ENCODE measurements around the gene COL9A3.

COL9A3 gene

GRCh38 chr20:62825986-62826645 lies 9.3 kb downstream of the COL9A3 start:
- no peak for DNase-seq

DNA sequence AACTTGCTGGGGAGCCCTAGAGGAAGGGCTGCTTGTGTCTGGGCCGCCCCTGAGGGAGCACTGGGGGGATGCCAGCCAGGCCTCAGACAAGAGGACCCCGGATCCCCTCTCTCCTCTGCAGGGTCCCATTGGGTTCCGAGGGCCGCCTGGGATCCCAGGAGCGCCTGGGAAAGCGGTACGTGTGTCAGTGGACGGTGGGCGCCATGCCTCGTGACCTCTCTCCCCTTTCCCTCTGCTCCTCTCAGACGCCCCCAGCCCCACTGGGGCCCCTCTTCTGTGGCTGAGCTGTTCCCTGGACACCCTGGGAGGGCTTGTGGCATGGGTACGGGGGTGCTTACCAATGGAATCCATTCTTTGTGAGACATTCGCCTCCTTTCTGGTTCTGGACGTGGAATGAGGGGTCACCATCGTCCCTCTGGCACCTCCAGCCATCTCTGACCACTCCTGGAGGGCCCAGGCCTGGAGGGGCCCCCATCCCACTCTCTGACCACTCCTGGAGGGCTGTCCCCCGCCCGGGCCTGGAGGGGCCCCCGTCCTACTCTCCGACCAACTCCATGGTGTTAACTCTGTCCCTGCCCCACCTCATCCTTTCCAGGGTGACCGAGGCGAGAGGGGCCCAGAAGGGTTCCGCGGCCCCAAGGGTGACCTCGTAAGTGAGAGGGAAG lies 9.9 kb downstream of the COL9A3 start:
- DNase-seq, result no peak

GRCh38 chr20:62827311-62828038 lies 10.6 kb downstream of the COL9A3 start:
- no peak for DNase-seq

DNA sequence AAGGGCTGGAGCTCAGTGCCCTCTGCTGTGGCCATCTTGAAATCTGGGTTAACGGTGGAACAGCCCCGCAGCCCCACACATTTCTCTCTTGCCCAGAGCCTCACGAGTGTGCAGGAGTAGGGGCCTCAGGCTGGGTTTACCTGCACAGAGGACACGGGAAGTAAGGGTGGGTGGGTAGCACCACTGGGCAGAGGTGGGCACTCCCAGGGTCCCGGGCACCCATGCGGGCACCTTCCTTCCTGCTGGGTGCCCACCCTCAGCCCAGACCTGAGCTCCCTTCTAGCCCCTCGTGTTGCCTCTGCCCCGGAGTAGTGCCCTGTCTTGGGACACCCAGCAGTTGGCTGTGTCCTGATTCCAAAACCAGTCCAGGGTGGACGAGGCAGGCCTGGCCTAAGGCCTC lies 11.2 kb downstream of the COL9A3 start:
- DNase-seq, result no peak

DNA sequence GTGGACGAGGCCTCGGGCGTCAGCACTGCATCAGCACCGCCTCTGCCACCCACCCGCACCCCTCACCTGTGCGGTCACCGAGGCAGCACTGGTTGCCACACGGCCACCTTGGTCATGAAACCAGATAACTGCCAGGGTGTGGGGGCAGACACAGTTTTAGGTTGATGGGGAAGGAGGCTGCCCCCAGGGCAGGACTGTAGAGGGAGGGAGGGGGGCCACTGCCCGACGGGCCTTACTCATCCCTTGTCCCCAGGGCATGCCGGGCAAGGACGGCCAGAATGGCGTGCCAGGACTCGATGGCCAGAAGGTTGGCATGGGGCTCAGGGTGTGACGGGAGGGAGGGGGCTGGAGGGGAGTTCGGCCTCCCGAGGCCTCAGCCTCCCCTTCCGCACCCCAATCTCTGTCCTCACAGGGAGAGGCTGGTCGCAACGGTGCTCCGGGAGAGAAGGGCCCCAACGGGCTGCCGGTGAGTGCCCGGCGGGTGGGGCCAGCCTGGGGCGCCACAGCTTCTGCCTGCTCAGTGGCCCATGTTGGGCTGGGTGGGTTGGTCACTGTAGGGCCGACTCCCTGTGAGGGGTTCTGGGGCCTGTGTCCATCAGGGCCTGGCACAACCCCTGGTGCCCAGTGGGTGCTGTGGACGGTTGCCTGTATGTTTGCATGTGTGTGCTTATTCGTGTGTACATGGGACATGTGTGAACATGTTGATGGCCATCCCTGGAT lies 11.8 kb downstream of the COL9A3 start:
- no peak for DNase-seq

DNA sequence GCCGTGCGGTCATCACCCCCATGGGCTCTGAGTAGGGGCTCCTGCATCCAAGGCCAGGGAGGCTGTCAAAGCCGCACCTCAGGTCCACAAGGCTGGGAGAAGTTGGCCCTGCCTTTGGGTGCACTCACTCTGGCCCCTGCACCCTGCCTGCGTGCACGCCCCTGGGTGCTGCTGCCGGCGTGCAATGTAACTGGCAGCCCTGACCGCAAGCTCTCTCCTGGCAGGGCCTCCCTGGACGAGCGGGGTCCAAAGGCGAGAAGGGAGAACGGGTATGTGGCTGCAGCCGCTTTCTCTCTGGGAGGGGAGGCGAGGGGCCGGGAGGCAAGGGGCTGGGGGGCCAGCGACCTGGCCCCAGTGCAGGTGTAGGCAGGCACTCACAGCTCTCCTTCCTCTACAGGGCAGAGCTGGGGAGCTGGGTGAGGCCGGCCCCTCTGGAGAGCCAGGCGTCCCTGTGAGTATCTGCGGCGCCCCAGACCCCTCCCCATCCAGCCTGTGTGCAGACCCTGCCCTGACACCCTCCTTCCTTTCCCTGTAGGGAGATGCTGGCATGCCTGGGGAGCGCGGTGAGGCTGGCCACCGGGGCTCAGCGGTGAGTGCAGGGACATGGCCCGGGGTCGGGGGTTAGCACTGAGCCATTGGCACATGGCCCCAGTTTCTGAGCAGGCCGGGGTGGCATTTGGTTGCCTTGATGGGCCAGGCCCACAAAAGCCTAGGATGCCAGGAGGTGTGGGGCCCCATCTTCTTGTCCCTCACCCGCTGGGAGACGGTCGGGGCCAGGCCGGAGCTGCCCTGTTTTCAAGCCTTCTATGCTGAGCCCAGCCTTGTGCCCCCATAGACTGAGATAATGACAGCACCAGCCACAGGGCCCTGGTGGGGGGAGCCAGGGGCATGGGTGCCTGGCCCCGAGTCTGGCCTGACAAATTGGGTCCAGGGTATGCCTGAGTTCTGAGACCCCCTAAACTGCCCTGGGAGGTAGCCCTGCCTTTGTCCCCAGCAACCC lies 12.7 kb downstream of the COL9A3 start:
- DNase-seq, result no peak

- no peak for DNase-seq
These were observed 13.4 kb downstream of the COL9A3 start for GRCh38 chr20:62830251-62830650.

- no peak for DNase-seq
These were observed 14.0 kb downstream of the COL9A3 start for GRCh38 chr20:62830821-62831220.

DNA sequence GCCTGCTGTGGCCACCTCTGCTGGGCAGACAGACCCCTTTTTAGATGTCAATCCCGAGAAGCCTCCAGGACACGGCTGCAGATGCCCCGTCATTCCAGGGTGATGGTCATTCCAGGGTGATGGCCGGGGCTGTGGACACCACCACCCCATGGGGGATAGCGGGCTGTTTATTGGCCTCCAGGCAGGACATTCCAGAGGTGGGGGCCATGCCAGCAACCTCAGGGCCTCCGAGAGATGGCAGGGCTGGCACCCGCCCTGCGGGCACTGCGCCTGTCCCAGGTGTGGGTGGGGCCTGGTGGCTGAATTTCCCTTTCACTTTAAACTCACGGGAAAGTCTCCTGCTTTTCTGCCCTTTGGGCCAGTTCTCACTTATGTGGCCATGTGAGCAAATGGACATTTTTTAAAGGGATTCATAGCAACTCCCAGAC lies 14.5 kb downstream of the COL9A3 start:
- no peak for DNase-seq

DNA sequence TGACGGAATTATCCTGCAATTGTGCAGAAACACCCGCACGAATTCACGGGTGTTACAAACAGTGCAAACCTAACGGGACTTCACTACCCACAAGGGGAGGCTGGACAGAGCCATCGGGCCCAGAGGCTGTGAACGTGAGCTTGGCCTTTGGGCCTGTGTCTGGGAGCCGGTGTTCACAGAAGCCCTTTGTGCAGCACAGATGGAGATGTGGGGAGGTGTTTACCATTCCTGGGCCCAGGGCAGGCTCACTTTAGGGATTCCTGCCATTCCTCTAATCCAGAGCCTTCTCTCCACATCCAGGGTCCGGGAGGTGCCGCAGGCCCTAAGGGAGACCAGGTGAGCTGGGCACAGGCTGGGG lies 15.0 kb downstream of the COL9A3 start:
- DNase-seq, result no peak

GRCh38 chr20:62832212-62832922 lies 15.5 kb downstream of the COL9A3 start:
- DNase-seq, result peak; percentile 51

- no peak for DNase-seq
These were observed 16.1 kb downstream of the COL9A3 start for GRCh38 chr20:62832951-62833391.

DNA sequence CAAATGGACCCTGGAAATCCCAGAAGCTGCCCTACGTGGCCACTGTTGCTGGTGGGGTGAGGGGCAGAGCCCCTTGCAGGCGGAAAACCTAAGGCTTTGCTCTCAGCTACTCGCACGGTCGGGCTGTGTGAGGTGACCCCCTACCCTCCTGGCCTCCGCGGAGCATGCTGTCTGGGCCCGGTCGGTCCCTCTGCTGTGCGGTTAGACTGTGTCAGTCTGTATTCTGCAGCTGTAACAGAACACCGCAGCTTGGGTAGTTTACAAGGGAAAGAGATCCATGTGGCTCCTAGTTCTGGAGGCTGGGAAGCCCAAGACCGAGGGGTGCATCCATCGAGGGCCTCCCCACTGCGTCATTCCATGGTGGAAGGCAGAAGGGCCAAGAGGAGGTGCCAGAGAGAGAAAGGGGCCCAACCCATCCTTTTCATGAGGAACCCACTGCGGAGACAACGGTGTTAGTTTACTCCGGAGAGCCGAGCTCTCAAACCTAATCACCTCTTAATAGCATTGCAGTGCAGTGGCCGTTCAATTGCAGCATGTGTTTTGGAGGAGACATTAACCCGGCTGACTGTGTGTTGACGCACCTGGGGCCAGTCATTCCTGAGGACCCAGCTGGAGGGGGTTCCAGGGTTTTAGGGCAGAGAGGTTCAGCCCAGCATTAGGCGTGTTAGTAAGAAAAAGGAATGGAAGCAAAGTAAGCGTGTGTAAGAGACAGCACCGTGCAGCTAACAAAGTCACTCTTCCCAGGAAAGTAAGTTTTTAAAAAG lies 18.3 kb downstream of the COL9A3 start:
- DNase-seq, result no peak

- no peak for DNase-seq
These were observed 19.3 kb downstream of the COL9A3 start for GRCh38 chr20:62835931-62836861.

DNA sequence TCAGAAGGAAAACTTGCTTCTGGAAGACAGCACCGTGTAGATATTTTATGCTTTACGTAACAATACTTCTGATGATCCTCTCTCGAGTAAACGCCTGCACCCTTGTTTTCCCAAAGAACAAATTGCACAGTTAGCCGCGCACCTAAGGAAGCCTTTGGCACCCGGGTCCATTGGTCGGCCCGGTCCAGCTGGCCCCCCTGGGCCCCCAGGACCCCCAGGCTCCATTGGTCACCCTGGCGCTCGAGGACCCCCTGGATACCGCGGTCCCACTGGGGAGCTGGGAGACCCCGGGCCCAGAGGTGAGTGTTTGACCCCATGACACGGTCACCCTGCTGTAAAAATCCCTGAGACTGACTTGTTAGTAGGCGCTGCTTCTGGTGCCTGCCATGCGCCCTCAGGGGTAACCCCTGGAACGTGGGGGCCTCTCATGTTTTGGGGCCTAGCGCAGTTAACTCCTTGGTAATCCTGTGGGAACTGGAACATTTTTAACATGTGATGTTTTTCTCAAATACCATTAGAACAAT lies 20.2 kb downstream of the COL9A3 start:
- no peak for DNase-seq

DNA sequence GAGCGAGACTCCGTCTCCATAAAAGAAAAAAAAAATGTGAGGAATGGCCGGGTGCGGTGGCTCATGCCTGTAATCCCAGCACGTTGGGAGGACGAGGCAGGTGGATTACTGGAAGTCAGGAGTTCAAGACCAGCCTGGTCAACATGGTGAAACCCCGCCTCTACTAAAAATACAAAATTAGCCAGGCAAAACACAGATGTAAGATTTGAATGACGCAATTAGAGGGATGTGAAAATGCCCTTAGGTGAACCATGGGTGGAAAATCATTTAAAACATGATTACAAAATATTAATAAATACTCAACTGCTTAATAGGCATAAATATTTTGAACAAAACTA lies 20.9 kb downstream of the COL9A3 start:
- no peak for DNase-seq

GRCh38 chr20:62838128-62838891 lies 21.5 kb downstream of the COL9A3 start:
- no peak for DNase-seq

DNA sequence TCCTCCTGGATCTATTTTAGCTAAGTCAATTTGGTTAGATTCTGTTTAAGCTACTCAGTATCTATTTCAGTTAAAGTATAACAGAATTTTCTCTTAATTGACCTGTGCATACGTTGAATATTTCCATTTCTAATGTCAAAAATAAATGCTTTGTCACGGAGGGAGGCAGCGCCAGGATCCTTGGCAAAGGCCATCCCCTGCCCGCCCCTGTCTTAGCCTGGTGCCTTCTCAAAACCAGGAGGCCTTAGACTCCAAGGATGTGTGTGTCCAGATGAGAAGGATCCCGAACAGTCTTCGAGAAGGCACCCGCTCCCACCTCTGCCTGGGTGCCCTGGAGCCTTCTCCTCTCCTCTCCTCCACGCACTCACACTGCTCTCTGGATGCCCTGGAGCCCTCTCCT lies 22.4 kb downstream of the COL9A3 start:
- DNase-seq, result no peak

- DNase-seq, result no peak
These were observed 23.0 kb downstream of the COL9A3 start for GRCh38 chr20:62839816-62840215.
